NCI-H526 treated with DMSO at 0.1 percent for 48 hours (cell line): ENCODE data around the gene L3MBTL1.
"Not testable (repeated sequence)": the region's sequence is repeated elsewhere in the genome, so short reads cannot be mapped to it uniquely, and the experiment has no call there.

ENCODE experiments used
- DNase-seq: peaks from one replicate; lab custom pipeline; 2025; lab: John Stamatoyannopoulos, UW

L3MBTL1 gene

GRCh38 chr20:43559147-43559987 lies 51.9 kb downstream of the L3MBTL1 start:
- DNase-seq, result no peak

GRCh38 chr20:43560974-43561373 lies 53.5 kb downstream of the L3MBTL1 start:
- no peak for DNase-seq

DNA sequence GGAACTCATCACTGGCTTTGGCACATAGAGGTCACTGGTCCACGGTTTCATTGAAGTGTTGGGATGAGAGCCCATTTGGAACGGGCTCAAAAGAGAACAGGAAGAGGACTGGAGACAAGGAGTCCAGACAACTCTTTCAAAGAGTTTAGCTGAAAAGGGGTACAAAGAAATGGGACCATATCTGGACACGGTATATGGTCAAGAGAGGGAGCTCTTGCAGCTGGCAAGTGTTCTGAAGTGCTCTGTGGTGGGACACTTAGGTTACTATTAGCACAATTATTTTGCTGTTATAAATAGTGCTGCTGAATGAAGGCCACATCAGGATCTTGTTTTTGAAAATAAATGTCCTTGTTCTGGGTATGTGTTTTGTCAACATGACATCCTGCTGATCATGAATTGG lies 55.9 kb downstream of the L3MBTL1 start:
- no peak for DNase-seq

DNA sequence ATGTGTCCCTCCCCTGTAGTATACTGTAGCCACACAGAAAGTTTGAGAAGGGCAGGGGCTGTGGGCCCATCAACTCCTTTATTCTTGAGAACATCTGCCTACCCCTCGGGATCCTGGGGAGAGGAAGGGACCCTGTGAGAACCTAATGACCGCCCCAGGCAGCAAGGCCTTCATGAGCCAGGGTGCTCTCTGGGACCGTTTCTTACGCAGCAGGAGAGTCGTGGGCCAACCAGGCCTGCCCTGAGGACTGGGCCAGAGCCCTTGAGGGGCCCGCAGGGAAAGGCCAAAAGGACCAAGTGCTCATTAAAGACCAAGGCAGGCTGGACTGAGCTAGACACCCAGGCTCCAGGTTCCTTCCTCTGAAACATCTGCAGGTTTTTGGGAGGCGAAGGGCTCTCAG lies 56.5 kb downstream of the L3MBTL1 start:
- no peak for DNase-seq

DNA sequence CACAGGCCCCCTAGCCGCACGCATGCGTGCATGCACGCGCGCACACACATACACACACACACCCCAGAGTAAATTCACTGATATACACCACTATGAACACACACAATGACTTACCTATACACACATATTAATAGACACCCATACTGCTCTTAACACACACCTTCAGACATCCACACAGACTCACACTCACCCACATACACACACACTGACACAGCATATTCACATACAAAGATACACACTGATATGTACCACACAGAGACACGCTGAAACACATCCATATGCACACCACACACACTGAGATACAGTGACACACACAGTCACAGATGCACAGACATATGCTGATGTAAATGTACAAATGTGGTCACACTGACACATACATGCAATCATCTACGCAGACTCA lies 57.0 kb downstream of the L3MBTL1 start:
- no peak for DNase-seq

- DNase-seq, result no peak
These were observed 57.7 kb downstream of the L3MBTL1 start for GRCh38 chr20:43564993-43565757.

DNA sequence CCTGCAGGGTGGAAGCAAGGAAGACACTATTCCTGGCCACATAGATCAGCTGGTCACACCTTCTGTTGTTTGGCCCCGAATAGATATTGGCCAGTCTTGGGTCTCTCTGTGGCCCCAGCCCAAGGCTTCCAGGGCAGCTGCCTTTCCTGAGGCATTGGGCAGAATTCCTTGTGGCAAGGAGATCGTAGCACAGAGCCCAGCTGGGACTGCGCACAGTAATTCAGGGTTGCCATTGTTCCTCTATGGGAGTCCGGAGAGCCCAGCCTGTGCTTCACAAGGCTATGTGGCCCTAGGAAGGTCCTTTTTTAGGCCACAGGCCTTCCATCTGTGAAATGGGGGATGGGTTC lies 58.2 kb downstream of the L3MBTL1 start:
- DNase-seq, result no peak

- no peak for DNase-seq
These were observed 60.0 kb downstream of the L3MBTL1 start for GRCh38 chr20:43567477-43567876.

- no peak for DNase-seq
These were observed 61.2 kb downstream of the L3MBTL1 start for GRCh38 chr20:43568706-43569105.

GRCh38 chr20:43569282-43569681 lies 61.8 kb downstream of the L3MBTL1 start:
- DNase-seq, result no peak

DNA sequence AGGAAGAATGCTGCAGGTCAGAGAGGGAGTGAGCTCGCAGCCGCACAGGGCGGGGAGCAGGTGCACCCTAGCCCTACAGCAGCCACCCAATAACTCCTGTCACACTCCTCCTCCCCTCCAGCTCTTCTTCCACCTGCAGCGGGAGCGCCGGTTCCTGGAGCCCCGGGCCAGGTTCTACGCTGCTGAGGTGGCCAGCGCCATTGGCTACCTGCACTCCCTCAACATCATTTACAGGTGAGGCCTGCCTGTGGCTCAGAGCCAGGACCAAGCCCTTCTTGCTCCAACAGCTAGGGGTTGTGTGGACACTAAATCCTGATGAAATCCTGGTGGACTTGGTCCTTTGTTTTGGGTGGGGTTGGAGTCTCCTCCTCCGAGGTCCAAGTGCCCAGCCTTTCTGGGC lies 63.0 kb downstream of the L3MBTL1 start:
- DNase-seq, result no peak

DNA sequence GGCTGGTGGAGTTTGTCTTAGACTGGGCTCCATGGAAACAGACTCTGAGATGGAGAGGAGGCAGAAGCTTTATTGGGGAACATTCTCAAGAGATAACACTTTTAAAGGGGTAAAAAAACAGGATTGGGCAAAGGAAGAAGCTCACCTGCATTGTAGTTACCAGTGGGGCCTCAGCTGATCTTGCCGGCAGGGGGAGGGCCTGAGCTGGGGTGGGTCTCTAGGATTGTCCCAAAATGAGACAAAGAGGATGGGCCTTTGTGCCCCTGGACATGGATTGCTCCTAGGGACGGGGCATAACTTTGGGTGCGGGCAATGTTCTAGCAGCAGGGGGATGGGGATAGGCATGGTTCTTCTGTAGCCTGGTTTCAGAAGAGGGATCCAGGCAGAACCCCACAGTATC lies 63.8 kb downstream of the L3MBTL1 start:
- no peak for DNase-seq

GRCh38 chr20:43571771-43572170 lies 64.3 kb downstream of the L3MBTL1 start:
- no peak for DNase-seq

DNA sequence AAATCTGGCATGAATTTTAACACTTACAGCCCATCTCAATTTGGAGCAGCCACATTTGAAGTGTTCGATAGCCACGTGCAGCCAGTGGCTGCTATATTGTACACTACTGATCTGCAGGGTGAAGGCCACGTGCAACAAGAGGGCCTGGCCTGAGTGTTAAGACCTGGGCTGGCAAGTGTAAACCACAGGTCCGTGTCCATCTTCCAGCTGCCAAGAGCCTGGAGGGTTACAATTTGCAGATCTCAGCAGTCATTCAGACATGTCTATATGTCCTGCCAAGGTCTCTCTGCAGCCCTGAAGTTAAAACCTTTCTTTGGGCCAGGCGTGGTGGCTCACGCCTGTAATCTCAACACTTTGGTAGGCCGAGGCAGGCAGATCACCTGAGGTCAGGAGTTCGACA lies 65.4 kb downstream of the L3MBTL1 start:
- DNase-seq, result no peak

GRCh38 chr20:43576108-43576507 lies 68.6 kb downstream of the L3MBTL1 start:
- DNase-seq, result no peak

DNA sequence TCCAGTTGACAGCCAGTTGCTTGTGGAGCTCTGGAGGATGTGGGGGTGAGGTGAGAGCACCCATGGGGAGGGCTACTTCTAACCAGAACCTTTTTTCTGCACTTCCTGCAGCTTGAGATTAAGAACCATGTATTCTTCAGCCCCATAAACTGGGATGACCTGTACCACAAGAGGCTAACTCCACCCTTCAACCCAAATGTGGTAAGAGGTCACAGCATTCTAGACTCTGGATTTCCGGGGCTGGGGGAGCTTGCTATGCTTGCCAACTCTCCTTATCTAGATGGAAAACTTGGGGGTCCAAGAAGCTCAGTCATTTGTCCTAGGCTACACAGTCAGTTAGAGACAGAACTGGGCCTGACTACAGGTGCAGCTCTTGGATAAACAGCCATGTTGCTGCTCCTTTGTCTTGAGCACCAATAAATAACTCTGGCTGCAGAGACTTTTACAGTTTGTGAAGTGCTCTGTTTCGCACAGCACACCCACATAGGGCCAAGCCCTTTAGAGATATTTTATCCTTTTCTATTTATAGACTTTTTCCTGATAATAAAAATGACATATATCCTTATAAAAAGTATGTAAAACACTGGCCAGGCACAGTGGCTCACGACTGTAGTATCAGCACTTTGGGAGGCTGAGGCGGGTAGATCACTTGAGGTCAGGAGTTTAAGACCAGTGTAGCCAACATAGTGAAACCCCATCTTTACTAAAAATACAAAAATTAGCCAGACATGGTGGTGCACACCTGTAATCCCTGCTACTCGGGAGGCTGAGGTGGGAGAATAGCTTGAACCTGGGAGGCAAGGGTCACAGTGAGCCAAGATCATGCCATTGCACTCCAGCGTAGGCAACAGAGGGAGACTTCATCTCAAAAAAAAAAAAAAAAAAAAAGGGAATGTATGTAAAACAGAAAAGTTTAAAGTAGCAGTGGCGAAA lies 72.6 kb downstream of the L3MBTL1 start:
- no peak for DNase-seq

DNA sequence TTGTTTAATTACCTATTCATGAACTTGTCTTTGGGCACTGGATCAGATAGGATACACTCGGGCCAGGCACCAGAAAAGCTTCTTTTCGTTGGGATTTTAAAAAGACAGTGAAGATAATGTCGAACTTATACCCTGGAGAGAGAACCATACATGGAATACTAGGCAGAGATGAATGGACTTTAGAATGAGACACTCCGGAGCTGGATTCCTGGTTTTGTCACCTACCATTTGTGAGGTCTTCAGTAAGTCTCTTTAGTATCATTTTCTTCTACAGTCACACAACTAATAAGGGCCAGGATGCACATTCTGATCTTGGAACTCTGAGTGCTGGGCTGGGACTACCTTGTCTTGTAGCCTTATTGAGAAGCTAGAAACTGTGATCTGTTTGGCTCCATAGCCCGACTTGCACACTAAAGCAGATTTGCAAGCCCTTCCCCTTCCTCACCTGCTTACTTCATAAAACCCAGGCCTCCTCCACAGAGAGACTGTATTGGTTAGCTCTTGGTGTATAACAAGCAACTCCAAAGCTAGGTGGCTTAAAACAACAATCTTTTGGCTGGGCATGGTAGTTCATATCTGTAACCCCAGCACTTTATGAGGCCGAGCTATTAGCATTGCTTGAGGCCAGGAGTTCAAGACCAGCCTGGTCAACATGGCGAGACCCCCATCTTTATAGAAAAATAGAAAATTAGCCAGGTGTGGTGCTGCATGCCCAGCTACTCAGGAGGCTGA lies 75.8 kb downstream of the L3MBTL1 start:
- DNase-seq, result peak; percentile 21

- no peak for DNase-seq
These were observed 76.5 kb downstream of the L3MBTL1 start for GRCh38 chr20:43583982-43584432.

- DNase-seq, result no peak
These were observed 77.1 kb downstream of the L3MBTL1 start for GRCh38 chr20:43584448-43585136.

GRCh38 chr20:43586641-43587040 lies 79.1 kb downstream of the L3MBTL1 start:
- no peak for DNase-seq

- DNase-seq, result not testable (repeated sequence)
These were observed 81.0 kb downstream of the L3MBTL1 start for GRCh38 chr20:43588526-43588925.
